Measurements from ENCODE around the gene MRPL27.
A peak's percentile ranks its signal among the peaks of the same experiment; 100 is the strongest.

The MRPL27 gene

GRCh38 chr17:50397919-50398285, 24.9 kb upstream of the MRPL27 start:
- H3K27ac ChIP-seq: no peak overlapping the region
- H3K4me1 ChIP-seq (ENCODE audit: low read depth, poor library complexity, severe bottlenecking): peaks cover 11% of the 10 kb centered on the region
- H3K4me3 ChIP-seq (IDR thresholded peaks at IDR 0.05; ENCODE audit: insufficient read depth, low read depth, low read length): no peak overlapping the region
- H3K27me3 ChIP-seq (ENCODE audit: insufficient read depth, low read depth): no peaks in the 10 kb centered on the region
- H3K4me2 ChIP-seq: peak overlapping the region; percentile 44
- H4K20me1 ChIP-seq (ENCODE audit: insufficient read depth): peaks cover 18% of the 10 kb centered on the region
- H3K36me3 ChIP-seq (ENCODE audit: insufficient read depth): peaks cover 18% of the 10 kb centered on the region; the same call in 1 of the 2 replicates
- H3K79me2 ChIP-seq (ENCODE audit: insufficient read depth, low read depth): peaks cover 44% of the 10 kb centered on the region
- peak overlapping the region; percentile 95; the same call in 1 of the 2 replicates for H3K9ac ChIP-seq
- peak overlapping the region; percentile 87 for H2AFZ ChIP-seq (ENCODE audit: low read depth)
- TF ChIP-seq CTCF (conservative IDR thresholded peaks at IDR 0.05; ENCODE audit: low read depth, low read length): no peak

GRCh38 chr17:50397111-50397918, 24.3 kb upstream of the MRPL27 start, which contains the start of gene LRRC59:
TSS of gene LRRC59 (minus strand) at chr17:50397523. CDS start at chr17:50397317, 206 bp downstream.
- H3K4me1 ChIP-seq (ENCODE audit: low read depth, poor library complexity, severe bottlenecking): peaks cover 11% of the 10 kb centered on the region
- peak within 1 kb of the TSS; percentile 76 for H3K27ac ChIP-seq
- peaks cover 23% of the 10 kb centered on the region for H3K36me3 ChIP-seq (ENCODE audit: insufficient read depth)
- H3K79me2 ChIP-seq (ENCODE audit: insufficient read depth, low read depth): peaks cover 44% of the 10 kb centered on the region
- H3K9ac ChIP-seq: peak within 1 kb of the TSS; percentile 95
- peak within 1 kb of the TSS; percentile 87 for H2AFZ ChIP-seq (ENCODE audit: low read depth)
- H3K4me2 ChIP-seq: peak within 1 kb of the TSS; percentile 98
- no peaks in the 10 kb centered on the region for H3K27me3 ChIP-seq (ENCODE audit: insufficient read depth, low read depth)
- peaks cover 18% of the 10 kb centered on the region for H4K20me1 ChIP-seq (ENCODE audit: insufficient read depth)
- peak; percentile 87 for TF ChIP-seq CTCF (conservative IDR thresholded peaks at IDR 0.05; ENCODE audit: low read depth, low read length)
- no peak within 1 kb of the TSS for H3K4me3 ChIP-seq (IDR thresholded peaks at IDR 0.05; ENCODE audit: insufficient read depth, low read depth, low read length)

- H3K79me2 ChIP-seq (ENCODE audit: insufficient read depth, low read depth): peaks cover 44% of the 10 kb centered on the region
Measured at GRCh38 chr17:50396261-50397110, 23.5 kb upstream of the MRPL27 start.

More at GRCh38 chr17:50396261-50397110, 23.5 kb upstream of the MRPL27 start:
- no peaks in the 10 kb centered on the region for H3K27me3 ChIP-seq (ENCODE audit: insufficient read depth, low read depth)
- H3K36me3 ChIP-seq (ENCODE audit: insufficient read depth): peaks cover 31% of the 10 kb centered on the region
- H2AFZ ChIP-seq (ENCODE audit: low read depth): peak overlapping the region; percentile 87; the same call in 1 of the 2 replicates
- peak overlapping the region; percentile 95 for H3K9ac ChIP-seq
- H3K27ac ChIP-seq: peak overlapping the region; percentile 76
- H3K4me3 ChIP-seq (IDR thresholded peaks at IDR 0.05; ENCODE audit: insufficient read depth, low read depth, low read length): no peak overlapping the region
- H3K4me1 ChIP-seq (ENCODE audit: low read depth, poor library complexity, severe bottlenecking): peaks cover 11% of the 10 kb centered on the region
- TF ChIP-seq CTCF (conservative IDR thresholded peaks at IDR 0.05; ENCODE audit: low read depth, low read length): no peak
- H3K4me2 ChIP-seq: peak overlapping the region; percentile 98
- peaks cover 18% of the 10 kb centered on the region for H4K20me1 ChIP-seq (ENCODE audit: insufficient read depth)

Data from KMS-11 (cell line).